GM21528 (cell line): ENCODE data around the gene FBXL19.

Source experiments
- ATAC-seq: cut with Tn5 transposase; IDR thresholded peaks from one replicate; pipeline ENCODE4 v1.9.1; 2021; ENCODE audit warnings: mild to moderate bottlenecking, moderate library complexity; ENCODE audit not compliant: unreplicated experiment, low FRiP score

The FBXL19 gene

GRCh38 chr16:30961384-30961783 lies 38.0 kb downstream of the FBXL19 start:
- no peak for ATAC-seq

GRCh38 chr16:30963925-30964511 lies 40.6 kb downstream of the FBXL19 start:
- no peak for ATAC-seq

GRCh38 chr16:30964574-30965226 lies 41.3 kb downstream of the FBXL19 start:
- no peak for ATAC-seq

GRCh38 chr16:30965436-30965835 lies 42.1 kb downstream of the FBXL19 start:
- no peak for ATAC-seq

- no peak for ATAC-seq
These were observed 42.8 kb downstream of the FBXL19 start for GRCh38 chr16:30966033-30966619.

GRCh38 chr16:30967795-30968194 lies 44.4 kb downstream of the FBXL19 start:
- ATAC-seq: no peak

GRCh38 chr16:30969246-30969842 lies 46.0 kb downstream of the FBXL19 start:
- no peak for ATAC-seq

GRCh38 chr16:30971298-30971697 lies 47.9 kb downstream of the FBXL19 start:
- ATAC-seq: no peak

GRCh38 chr16:30972872-30973271 lies 49.5 kb downstream of the FBXL19 start:
- ATAC-seq: no peak

GRCh38 chr16:30974348-30974747 lies 51.0 kb downstream of the FBXL19 start:
- ATAC-seq: no peak

- no peak for ATAC-seq
These were observed 53.1 kb downstream of the FBXL19 start for GRCh38 chr16:30976486-30976885.

GRCh38 chr16:30977502-30977901 lies 54.1 kb downstream of the FBXL19 start:
- no peak for ATAC-seq

GRCh38 chr16:30979170-30980022 lies 56.0 kb downstream of the FBXL19 start:
- no peak for ATAC-seq

- no peak for ATAC-seq
These were observed 56.6 kb downstream of the FBXL19 start for GRCh38 chr16:30980023-30980371.

- no peak for ATAC-seq
These were observed 57.1 kb downstream of the FBXL19 start for GRCh38 chr16:30980434-30980833.

- no peak for ATAC-seq
These were observed 57.6 kb downstream of the FBXL19 start for GRCh38 chr16:30980959-30981358.

GRCh38 chr16:30982548-30983288 lies 59.3 kb downstream of the FBXL19 start:
- no peak for ATAC-seq

- no peak for ATAC-seq
These were observed 60.0 kb downstream of the FBXL19 start for GRCh38 chr16:30983289-30983889.

GRCh38 chr16:30983898-30984610 lies 60.7 kb downstream of the FBXL19 start:
- ATAC-seq: no peak
